ENCODE results near the gene NLRP6.

- no peak for TF ChIP-seq CTCF (IDR thresholded peaks at IDR 0.05)
- TF ChIP-seq POLR2A (IDR thresholded peaks at IDR 0.05), result no peak
- no peak for TF ChIP-seq POLR2AphosphoS5 (IDR thresholded peaks at IDR 0.05; ENCODE audit: insufficient read depth in 1 of 2, low read depth in 1 of 2)
These were observed 53.3 kb downstream of the NLRP6 start for GRCh38 chr11:331358-332060.
